HCT116 (cell line): Measurements from ENCODE around the gene RALGAPA1. TPM values are rescaled to one million over a fixed set of nuclear protein-coding genes. Genes with fewer than 3 reads are reported as not detected.

Experiments used
- ATAC-seq: fragments of 200-7000 bp; cut with Tn5 transposase; 2 replicates; pipeline ENCODE4 v1.9.1; 2020; ENCODE audit warnings: mild to moderate bottlenecking, moderate library complexity
- BruUV-seq: library from RNA; stranded (reverse); fragments of 400-500 nt; replicated peaks from 2 replicates; lab custom pipeline; 2021; lab: Mats Ljungman, UMichigan
- CTCF ChIA-PET: fragments of 300-600 bp; sonication (Branson Sonifier 250); formaldehyde crosslinking; loops from one replicate; lab custom pipeline; 2021; ENCODE audit warnings: antibody characterized with exemption; lab: Charles Lee
- POLR2A ChIA-PET: fragments of 300-600, 350-600 bp; sonication (Branson Sonifier 250); formaldehyde crosslinking; loops from one replicate; lab custom pipeline; 2021; ENCODE audit warnings: antibody characterized with exemption; lab: Charles Lee
- RAD21 ChIA-PET, 2 experiments: fragments of 300-600 bp; sonication (Branson Sonifier 250); formaldehyde crosslinking; loops; one replicate each; lab custom pipeline; 2023; ENCODE audit warnings: low total read pairs in 2 of 2; ENCODE audit not compliant: uncharacterized antibody in 2 of 2, unreplicated experiment in 2 of 2, low non-redundant PET in 1 of 2; lab: Charles Lee
- DNase-seq: peaks from one replicate; pipeline ENCODE4 v3.0.0-alpha.2; 2010; ENCODE audit warnings: low read depth, low spot score
- H2AFZ ChIP-seq: fragments of 200-600 bp; shearing (Covaris generic), sonication (generic); 2 replicates; pipeline ENCODE4 v1.6.1; 2017; ENCODE audit warnings: low read depth, mixed run types, mixed read lengths, antibody characterized with exemption, low read length; ENCODE audit not compliant: poor library complexity, severe bottlenecking
- H3K27ac ChIP-seq: 2 replicates; pipeline ENCODE4 v1.5.1; 2012; ENCODE audit warnings: low read depth, low read length
- H3K27me3 ChIP-seq: fragments of 200-600 bp; sonication (generic); 2 replicates; pipeline ENCODE4 v1.6.1; 2016; ENCODE audit warnings: mixed run types, low read length, mixed read lengths; ENCODE audit not compliant: insufficient read depth
- H3K36me3 ChIP-seq, 2 experiments: fragments of 200-500 bp in 1 of 2; fragments of 200-600 bp in 1 of 2; sonication (Bioruptor generic) in 1 of 2; sonication (generic) in 1 of 2; 2 replicates each; pipeline versions ENCODE4 v1.5.1 to v1.6.1; 2014 to 2016; ENCODE audit warnings: low read length in 2 of 2, inconsistent platforms in 1 of 2, mixed read lengths in 1 of 2, mixed run types in 1 of 2; ENCODE audit not compliant: insufficient read depth in 2 of 2, control insufficient read depth in 1 of 2
- H3K4me1 ChIP-seq, 2 experiments: fragments of 200-600 bp in 1 of 2; sonication (generic) in 1 of 2; 2 replicates each; pipeline versions ENCODE4 v1.5.1 to v1.6.1; 2012 to 2017; ENCODE audit warnings: low read length in 2 of 2, inconsistent platforms in 1 of 2, mild to moderate bottlenecking in 1 of 2, mixed read lengths in 1 of 2, mixed run types in 1 of 2, moderate library complexity in 1 of 2; ENCODE audit not compliant: insufficient read depth in 2 of 2, control insufficient read depth in 1 of 2
- H3K4me2 ChIP-seq: fragments of 200-600 bp; sonication (generic); 2 replicates; pipeline ENCODE4 v1.6.1; 2017; ENCODE audit warnings: mixed run types, low read length, mixed read lengths
- H3K4me3 ChIP-seq, 2 experiments: fragments of 200-600 bp in 1 of 2; sonication (generic) in 1 of 2; replicated peaks in 1 of 2; 2 replicates each; pipeline ENCODE4 v1.5.1; 2011 to 2016; ENCODE audit warnings: low read length in 2 of 2, control low read depth in 1 of 2, low read depth in 1 of 2, mild to moderate bottlenecking in 1 of 2, mixed read lengths in 1 of 2, mixed run types in 1 of 2
- H3K79me2 ChIP-seq: fragments of 200-600 bp; sonication (generic); 2 replicates; pipeline ENCODE4 v1.6.1; 2017; ENCODE audit warnings: mild to moderate bottlenecking, mixed run types, low read length, moderate library complexity, mixed read lengths; ENCODE audit not compliant: insufficient read depth
- H3K9ac ChIP-seq: fragments of 200-600 bp; sonication (generic); 2 replicates; pipeline ENCODE4 v1.6.1; 2016; ENCODE audit warnings: low read length, mixed read lengths
- H3K9me2 ChIP-seq: fragments of 200-600 bp; sonication (generic), shearing (Covaris generic); 2 replicates; pipeline ENCODE4 v1.6.1; 2017; ENCODE audit warnings: mixed run types, mild to moderate bottlenecking, moderate library complexity; ENCODE audit not compliant: insufficient read depth
- H3K9me3 ChIP-seq, 2 experiments: fragments of 200-500 bp in 1 of 2; fragments of 200-600 bp in 1 of 2; sonication (Bioruptor generic) in 1 of 2; sonication (generic) in 1 of 2; 2 replicates each; pipeline ENCODE4 v1.6.1; 2014 to 2017; ENCODE audit warnings: low read length in 2 of 2, mixed read lengths in 2 of 2, inconsistent platforms in 1 of 2, low read depth in 1 of 2, mild to moderate bottlenecking in 1 of 2, mixed run types in 1 of 2, moderate library complexity in 1 of 2; ENCODE audit not compliant: control insufficient read depth in 1 of 2, insufficient read depth in 1 of 2
- H4K20me1 ChIP-seq: fragments of 200-600 bp; sonication (generic), shearing (Covaris generic); 2 replicates; pipeline ENCODE4 v1.6.1; 2017; ENCODE audit warnings: mixed run types, mild to moderate bottlenecking, moderate library complexity; ENCODE audit not compliant: insufficient read depth
- ATF3 ChIP-seq: IDR thresholded peaks from 2 replicates; pipeline ENCODE4 v1.6.1; 2012
- CBX3 ChIP-seq: IDR thresholded peaks from 2 replicates; pipeline ENCODE4 v1.6.1; 2012; ENCODE audit warnings: low read depth
- EGR1 ChIP-seq: IDR thresholded peaks from 2 replicates; pipeline ENCODE4 v1.6.1; 2012; ENCODE audit warnings: low read depth
- ELF1 ChIP-seq: IDR thresholded peaks from 2 replicates; pipeline ENCODE4 v1.6.1; 2012; ENCODE audit warnings: low read depth, borderline replicate concordance
- EZH2 ChIP-seq: fragments of 200-600 bp; sonication (generic); IDR thresholded peaks from 2 replicates; pipeline ENCODE4 v1.6.1; 2017; ENCODE audit warnings: antibody characterized with exemption, mixed run types
- FOSL1 ChIP-seq: IDR thresholded peaks from 2 replicates; pipeline ENCODE4 v1.6.1; 2012; ENCODE audit warnings: low read depth
- JUND ChIP-seq: IDR thresholded peaks from 2 replicates; pipeline ENCODE4 v1.6.1; 2012
- POLR2AphosphoS5 ChIP-seq: IDR thresholded peaks from 2 replicates; pipeline ENCODE4 v1.6.1; 2011; ENCODE audit warnings: mild to moderate bottlenecking, low read depth, low read length, moderate library complexity
- RAD21 ChIP-seq: IDR thresholded peaks from 2 replicates; pipeline ENCODE4 v1.6.1; 2012; ENCODE audit warnings: low read depth, mild to moderate bottlenecking
- REST ChIP-seq: IDR thresholded peaks from 2 replicates; pipeline ENCODE4 v1.6.1; 2012; ENCODE audit warnings: low read depth
- SIN3A ChIP-seq: IDR thresholded peaks from 2 replicates; pipeline ENCODE4 v1.6.1; 2012; ENCODE audit warnings: low read depth
- SP1 ChIP-seq: IDR thresholded peaks from 2 replicates; pipeline ENCODE4 v1.6.1; 2012; ENCODE audit warnings: low read depth
- SRF ChIP-seq: IDR thresholded peaks from 2 replicates; pipeline ENCODE4 v1.6.1; 2012; ENCODE audit warnings: low read depth
- TCF7L2 ChIP-seq: IDR thresholded peaks from 2 replicates; pipeline ENCODE4 v1.7.0; 2011; ENCODE audit warnings: borderline replicate concordance, inconsistent platforms; ENCODE audit not compliant: insufficient read depth, insufficient read length; ENCODE audit errors: extremely low read depth
- YY1 ChIP-seq: IDR thresholded peaks from 2 replicates; pipeline ENCODE4 v1.6.1; 2011; ENCODE audit warnings: low read length, low read depth, moderate library complexity, mild to moderate bottlenecking; ENCODE audit not compliant: insufficient replicate concordance; ENCODE audit errors: extremely low read depth
- ZFX ChIP-seq: fragments of 450-650 bp; IDR thresholded peaks from 2 replicates; pipeline ENCODE4 v1.6.1; 2017
- ZNF274 ChIP-seq: fragments of 200-500 bp; sonication (Bioruptor generic); IDR thresholded peaks from 2 replicates; pipeline ENCODE4 v1.6.1; 2014; ENCODE audit warnings: mild to moderate bottlenecking, low read depth, low read length, inconsistent platforms
- intact Hi-C: fragments of 100-400 bp; cut with micrococcal nuclease; formaldehyde crosslinking; loops from 2 replicates; pipeline ENCODE4 v1.10.0; 2022
- total RNA-seq: library from RNA; stranded (reverse); gene quantifications from one replicate; pipeline ENCODE4 v1.2.1, GENCODE V29; 2021; ENCODE audit not compliant: unreplicated experiment
- TF ChIP-seq, protein P1 (sequence below): IDR thresholded peaks from 2 replicates; pipeline ENCODE4 v1.6.1; 2011; ENCODE audit warnings: mild to moderate bottlenecking, low read length, moderate library complexity; ENCODE audit not compliant: insufficient replicate concordance; ENCODE audit errors: extremely low read depth
- TF ChIP-seq, protein P2 (sequence below): IDR thresholded peaks from 2 replicates; pipeline ENCODE4 v1.6.1; 2012

The RALGAPA1 gene
- total RNA-seq, 1 experiment from 2014 or later, result 29.3 TPM

GRCh38 chr14:35827678-35828472 lies 18.8 kb upstream of the RALGAPA1 start:
- peak overlapping the region; percentile 74 to 82 for H3K4me3 ChIP-seq
- CTCF ChIA-PET, result no interaction called here
- POLR2A ChIA-PET, result no interaction called here
- no peaks in the 10 kb centered on the region for H3K9me2 ChIP-seq
- no peaks in the 10 kb centered on the region for H3K9me3 ChIP-seq
- TF ChIP-seq, protein P1, sequence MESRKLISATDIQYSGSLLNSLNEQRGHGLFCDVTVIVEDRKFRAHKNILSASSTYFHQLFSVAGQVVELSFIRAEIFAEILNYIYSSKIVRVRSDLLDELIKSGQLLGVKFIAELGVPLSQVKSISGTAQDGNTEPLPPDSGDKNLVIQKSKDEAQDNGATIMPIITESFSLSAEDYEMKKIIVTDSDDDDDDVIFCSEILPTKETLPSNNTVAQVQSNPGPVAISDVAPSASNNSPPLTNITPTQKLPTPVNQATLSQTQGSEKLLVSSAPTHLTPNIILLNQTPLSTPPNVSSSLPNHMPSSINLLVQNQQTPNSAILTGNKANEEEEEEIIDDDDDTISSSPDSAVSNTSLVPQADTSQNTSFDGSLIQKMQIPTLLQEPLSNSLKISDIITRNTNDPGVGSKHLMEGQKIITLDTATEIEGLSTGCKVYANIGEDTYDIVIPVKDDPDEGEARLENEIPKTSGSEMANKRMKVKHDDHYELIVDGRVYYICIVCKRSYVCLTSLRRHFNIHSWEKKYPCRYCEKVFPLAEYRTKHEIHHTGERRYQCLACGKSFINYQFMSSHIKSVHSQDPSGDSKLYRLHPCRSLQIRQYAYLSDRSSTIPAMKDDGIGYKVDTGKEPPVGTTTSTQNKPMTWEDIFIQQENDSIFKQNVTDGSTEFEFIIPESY, result no peak
- no peak for TF ChIP-seq SP1
- TF ChIP-seq EGR1, result no peak
- TF ChIP-seq, protein P2, sequence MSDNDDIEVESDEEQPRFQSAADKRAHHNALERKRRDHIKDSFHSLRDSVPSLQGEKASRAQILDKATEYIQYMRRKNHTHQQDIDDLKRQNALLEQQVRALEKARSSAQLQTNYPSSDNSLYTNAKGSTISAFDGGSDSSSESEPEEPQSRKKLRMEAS, result no peak
- TF ChIP-seq RAD21, result no peak
- no peak for TF ChIP-seq EZH2
- TF ChIP-seq REST, result no peak
- TF ChIP-seq JUND, result no peak
- no peak for TF ChIP-seq ZFX
- no peak for TF ChIP-seq FOSL1
- no peak for TF ChIP-seq CBX3
- no peak for TF ChIP-seq SRF
- no peak for TF ChIP-seq ZNF274
- no peak for TF ChIP-seq POLR2AphosphoS5
- TF ChIP-seq ELF1, result no peak
- TF ChIP-seq YY1, result no peak
- no peak for TF ChIP-seq TCF7L2
- no peak for TF ChIP-seq ATF3
- no peak for TF ChIP-seq SIN3A
- TF ChIP-seq, all 23 proteins: peak for 0
- no peaks in the 10 kb centered on the region for H3K36me3 ChIP-seq
- peak overlapping the region; percentile 93 for H3K4me2 ChIP-seq
- RAD21 ChIA-PET, result no interaction called here
- no peaks in the 10 kb centered on the region for H3K27me3 ChIP-seq
- H2AFZ ChIP-seq, result no peak overlapping the region
- DNase-seq, result no peak
- intact Hi-C loops, result no loop called here
- BruUV-seq, result no TSS peak
- H3K27ac ChIP-seq, result no peak overlapping the region
- no peaks in the 10 kb centered on the region for H4K20me1 ChIP-seq
- H3K4me1 ChIP-seq, result peaks cover 4 to 14% of the 10 kb centered on the region in 2 experiments
- H3K9ac ChIP-seq, result no peak overlapping the region
- no peaks in the 10 kb centered on the region for H3K79me2 ChIP-seq
- ATAC-seq, result no peak
